Muscle of back (tissue), 11 donors: ENCODE results near the gene NLRC3. TPM values are rescaled to one million over a fixed set of nuclear protein-coding genes. Genes with fewer than 3 reads are reported as not detected.

Source experiments
- DNase-seq, 3 donors: peaks; one replicate each; pipeline versions ENCODE4 v3.0.0 to v3.0.0-alpha.2; 2013
- polyA plus RNA-seq, 10 donors: library from polyadenylated mRNA; unstranded; fragments of 120-200 nt; gene quantifications; one replicate each; pipeline ENCODE4 v1.2.1, GENCODE V29; 2013; ENCODE audit not compliant: insufficient read length in 10 of 10

Gene NLRC3
- polyA plus RNA-seq, 10 donors: 0.60 to 2.9 (median 1.3) TPM

DNA sequence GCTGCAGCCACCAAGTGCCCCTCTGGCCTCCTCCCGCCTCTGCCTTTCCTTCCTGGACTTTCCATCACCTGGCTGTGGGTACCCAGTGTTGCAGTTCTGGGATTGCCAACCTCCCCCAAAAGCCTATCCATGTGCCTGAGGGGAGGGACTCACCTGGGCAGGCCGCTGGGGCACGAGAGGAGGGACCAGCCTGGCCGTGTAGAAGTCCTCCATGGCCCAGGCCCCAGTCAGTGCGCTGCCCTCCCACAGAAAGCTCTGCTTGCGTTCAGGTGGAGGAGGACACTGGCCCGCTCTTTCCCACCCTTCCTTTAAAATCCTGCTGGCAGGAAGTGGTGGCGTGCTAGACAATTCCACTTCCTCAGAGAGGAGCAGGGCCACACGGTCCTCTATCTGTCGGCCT lies 20.0 kb upstream of the NLRC3 start:
- DNase-seq: no peak

DNA sequence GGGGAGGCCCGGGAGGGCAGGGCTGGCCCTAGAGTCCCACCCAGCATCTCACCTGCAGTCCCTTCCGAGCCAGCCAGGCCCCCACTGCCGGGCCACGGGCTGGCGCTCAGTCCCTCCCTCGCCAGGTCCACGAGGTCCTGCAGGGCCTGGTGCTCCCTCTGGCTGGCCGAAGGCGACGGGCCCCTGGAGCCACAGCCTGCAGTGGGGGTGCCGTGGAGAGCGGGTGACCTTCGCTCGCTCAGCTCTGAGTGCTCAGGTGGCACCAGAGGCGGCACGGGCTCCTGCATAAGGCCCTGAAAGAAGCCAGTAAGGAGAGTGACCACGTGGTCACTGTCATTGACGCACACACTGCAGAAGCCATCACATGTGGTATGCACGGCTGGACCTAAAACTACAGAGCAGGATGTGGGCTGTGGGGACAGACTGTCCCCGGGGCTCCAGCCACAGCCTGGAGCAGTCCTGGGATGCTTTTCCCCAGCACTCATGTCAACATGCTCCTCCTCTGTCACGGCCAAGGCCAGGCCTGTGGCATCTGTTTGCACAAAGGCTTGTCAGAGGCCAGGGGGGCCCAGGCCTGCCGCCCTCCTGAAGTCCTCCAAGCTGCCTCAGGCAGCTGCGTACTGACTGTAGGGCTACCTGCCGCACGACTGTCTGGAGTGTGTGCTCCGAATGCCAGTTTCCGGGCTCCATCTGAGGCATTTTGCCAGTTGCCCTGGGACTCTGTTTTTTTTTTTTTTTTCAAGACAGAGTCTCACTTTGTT lies 19.1 kb upstream of the NLRC3 start:
- no peak for DNase-seq

DNA sequence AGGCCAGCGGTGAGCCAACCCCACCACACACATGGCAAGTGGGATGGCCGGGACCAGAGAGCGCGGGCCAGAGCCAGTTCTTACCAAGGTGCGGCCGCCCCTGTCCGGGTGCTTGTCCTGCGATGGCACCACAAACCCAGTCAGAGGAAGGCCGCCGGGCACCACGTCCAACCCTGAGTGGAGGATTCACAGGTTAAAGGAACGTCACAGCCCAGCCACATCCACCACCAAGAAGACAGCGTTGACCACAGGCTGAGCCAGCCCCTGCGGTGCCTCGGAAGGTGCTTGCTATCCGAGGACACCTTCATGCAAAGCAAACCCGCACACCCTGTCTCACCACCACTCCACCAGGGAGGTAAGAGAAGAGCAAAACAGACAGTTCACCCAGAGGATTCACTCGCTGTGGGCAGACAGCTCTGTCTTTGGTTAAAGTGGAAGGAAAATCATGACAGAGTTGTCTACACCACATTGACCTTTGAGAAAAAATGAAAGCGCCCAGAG lies 18.4 kb upstream of the NLRC3 start:
- no peak for DNase-seq

GRCh38 chr16:3595110-3595486 lies 17.9 kb upstream of the NLRC3 start:
- DNase-seq: no peak

DNA sequence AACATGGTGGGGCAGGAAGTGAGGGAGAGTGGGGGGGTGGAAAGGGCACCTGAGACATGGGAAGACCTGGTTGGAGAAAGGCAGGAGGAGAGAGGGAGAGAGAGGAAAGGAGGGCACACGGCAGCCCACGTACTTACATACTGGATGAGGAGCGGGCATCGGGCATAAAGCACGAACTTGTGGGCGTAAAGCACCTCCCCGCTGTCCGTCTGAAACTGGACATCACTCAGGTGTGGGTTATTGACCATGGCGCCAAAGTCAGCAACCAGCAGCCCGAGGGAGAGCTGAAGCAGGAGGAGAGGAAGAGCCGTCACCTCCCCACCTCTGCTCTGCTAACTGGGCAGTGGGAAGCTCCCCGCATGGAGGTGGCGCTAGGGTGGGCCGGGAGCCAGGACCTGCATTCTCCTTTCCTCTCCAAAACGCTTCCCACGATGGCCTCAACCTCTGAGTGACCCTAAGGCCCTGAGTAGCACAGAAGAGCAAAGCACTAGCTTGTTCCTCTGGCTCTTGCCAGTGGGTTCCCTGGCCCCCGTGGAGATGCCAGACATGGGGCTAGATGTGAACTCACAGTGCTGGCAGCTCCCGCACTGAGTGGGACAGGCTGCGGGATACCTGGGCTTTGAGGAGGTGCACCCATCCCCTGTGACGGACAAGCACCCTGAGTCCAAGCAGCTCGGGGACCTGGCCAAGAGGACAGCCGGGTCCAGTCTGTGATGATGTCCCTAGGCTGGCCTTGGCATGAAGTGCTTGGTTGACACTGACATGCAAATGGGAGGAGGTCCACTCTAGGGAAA lies 17.3 kb upstream of the NLRC3 start:
- DNase-seq: no peak

- no peak for DNase-seq
Measured at GRCh38 chr16:3592559-3592958, 15.4 kb upstream of the NLRC3 start.

GRCh38 chr16:3591991-3592390 lies 14.8 kb upstream of the NLRC3 start:
- DNase-seq: no peak

DNA sequence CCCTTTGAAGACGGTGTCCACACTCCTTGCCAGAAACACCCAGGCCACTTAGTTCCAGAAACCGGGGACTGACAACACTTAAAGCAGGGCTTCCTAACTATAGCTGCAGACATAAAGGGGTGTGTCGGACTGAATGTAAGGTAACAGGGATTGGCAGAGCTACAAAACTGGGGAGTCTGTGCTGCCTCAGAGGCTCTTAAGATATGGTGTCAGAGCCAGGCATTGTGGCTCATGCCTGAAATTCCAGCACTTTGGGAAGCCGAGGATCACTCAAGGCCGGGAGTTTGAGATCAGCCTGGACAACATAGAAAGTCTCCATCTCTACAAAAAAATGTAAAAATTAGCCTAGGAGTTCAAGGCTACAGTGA lies 14.2 kb upstream of the NLRC3 start:
- no peak for DNase-seq

GRCh38 chr16:3590736-3591435 lies 13.7 kb upstream of the NLRC3 start:
- no peak for DNase-seq

DNA sequence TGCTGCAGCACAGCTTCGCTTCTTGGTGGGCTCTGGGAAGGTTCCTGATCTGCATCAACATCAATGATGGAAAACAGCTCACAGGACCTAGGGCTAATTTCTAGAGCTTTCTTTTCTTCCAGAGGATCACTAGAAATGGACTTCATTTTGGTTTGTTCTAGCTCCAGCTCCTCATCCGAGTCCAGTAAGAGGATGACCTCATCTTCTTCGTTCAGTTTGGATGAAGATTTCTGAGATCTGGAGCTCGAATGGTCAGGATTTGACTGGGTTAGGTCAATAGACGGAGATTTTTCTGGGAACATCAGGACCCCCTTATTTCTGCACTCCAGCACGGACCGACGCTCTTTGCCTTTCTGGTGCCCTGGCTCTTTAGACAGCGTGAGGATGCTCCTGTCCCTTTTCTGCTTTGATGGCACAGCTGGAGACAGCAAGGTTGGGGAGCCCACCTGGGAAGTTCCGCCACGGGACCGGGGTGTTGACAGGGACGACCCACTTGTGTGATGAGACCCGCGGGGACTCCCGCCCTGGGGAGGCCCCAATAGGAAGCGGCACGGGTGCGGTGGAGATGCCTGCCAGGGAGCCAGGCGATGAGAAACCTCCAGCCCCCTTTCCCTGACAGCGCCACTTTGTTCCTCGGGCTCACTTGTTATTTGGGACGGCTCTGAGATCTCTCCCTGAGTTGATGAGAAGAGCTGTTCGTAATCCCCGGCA lies 12.9 kb upstream of the NLRC3 start:
- no peak for DNase-seq

DNA sequence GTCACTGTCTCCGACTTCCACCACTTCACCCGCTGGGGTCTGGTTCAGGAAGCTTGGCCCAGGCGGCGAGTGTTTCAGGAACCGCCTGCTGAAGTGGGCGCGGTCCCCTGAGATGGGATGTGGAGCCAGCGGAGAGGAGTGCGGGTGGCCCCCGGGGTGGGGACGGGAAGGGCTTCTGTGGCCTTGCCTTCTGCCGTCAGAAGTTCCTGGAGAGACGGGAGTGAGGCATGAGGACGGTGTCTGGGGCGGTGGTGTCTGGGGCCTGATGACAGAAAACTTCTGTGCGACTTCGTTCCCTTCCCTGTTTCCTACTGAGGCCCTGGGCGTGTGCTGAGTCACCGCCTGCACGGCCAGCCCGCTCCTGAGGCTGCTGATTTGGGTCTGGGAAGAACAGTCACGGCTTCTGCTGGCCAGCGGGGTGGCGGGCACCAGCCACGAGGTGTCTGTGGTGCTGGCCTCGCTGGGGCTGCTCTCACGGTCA lies 12.3 kb upstream of the NLRC3 start:
- DNase-seq: no peak

- DNase-seq: no peak
Measured at GRCh38 chr16:3589001-3589400, 11.8 kb upstream of the NLRC3 start.

GRCh38 chr16:3587547-3588110 lies 10.4 kb upstream of the NLRC3 start:
- DNase-seq: no peak

DNA sequence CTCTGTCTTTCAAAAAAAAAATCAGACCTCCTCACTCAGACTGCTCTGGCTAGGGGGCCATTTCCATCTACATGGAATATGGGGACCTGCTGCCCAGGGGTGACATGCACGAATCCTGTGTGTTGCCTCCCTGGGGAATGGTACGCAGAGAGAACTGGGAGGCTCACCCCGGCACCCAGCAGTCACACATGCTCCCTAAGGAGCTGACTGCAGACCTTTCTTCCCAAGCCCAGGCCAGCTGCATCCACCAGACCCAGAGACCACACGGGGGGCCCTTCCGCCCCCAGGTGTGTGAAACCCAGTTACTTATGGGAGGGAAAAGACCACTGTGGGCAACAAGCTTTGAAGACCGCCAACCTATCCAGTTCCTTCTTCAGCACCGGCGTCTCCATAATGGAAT lies 7.2 kb upstream of the NLRC3 start:
- DNase-seq: no peak

- DNase-seq: no peak
Measured at GRCh38 chr16:3583303-3584038, 6.3 kb upstream of the NLRC3 start.

DNA sequence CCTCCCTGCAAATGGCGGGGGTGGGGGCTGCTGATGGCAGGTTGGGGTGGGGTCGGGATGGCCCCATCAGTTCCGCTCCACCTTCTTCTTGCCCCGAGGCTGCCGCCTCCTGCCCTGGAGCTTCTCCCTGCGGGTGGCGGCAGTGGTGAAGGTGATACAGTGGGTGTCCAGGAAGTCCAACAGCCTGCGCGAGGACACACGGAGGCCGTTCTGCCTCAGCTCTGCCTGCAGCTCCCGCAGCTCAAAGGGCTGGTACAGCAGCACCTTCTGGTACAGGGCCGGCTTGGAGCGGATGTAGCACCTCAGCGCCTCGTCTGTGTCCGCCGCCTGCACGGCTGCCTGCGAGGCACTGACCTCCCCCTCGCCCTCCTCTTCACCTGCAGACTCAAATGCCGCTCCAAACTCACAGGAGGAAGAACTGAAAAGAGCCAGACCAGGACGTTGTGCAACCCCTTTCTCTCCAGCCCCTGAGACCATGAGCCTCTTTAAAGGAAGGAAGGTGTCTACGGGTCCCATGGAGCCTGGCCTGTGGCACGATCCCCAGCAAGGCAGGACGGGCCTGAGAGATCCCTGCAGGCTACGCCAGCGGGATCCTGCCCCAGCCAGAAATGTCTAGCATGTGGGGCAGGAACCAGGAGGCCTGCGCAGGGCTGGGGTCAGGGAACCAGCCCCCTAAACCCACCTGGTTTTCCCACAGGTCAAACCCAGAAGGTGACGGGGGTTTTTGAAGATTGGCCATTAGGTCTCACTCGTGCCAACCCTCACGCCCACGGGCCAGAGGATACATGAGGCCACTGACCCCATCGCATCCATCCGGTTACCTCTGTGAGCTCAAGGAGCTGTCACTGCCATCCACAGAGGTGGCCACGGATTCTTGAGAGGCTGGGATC lies 5.3 kb upstream of the NLRC3 start:
- DNase-seq: no peak

- no peak for DNase-seq
Measured at GRCh38 chr16:3581392-3581791, 4.2 kb upstream of the NLRC3 start.

DNA sequence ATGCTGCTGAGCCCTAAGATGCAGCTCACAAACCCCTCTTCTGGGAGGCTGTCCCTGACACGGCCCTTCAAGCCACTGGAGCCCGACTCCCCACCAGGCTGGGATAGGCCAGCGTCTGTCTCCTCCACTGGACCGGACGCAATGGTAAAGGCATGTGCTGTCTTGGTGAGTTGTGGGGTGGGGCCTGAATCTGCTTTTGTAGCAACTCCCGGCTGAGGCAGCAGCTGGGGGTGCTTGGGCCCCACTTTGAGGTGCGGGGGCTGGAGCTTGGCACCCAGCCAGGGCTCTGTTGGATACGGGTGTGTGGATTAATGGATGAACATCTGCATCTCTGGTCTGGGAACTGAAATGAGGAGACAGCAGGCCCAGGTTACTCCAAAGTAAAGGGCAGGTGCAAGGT lies 3.5 kb upstream of the NLRC3 start:
- DNase-seq: peak; percentile 30 to 85 (median 67)

- no peak for DNase-seq
Measured at GRCh38 chr16:3580251-3580651, 3.0 kb upstream of the NLRC3 start.

- DNase-seq: peak in 1 of 3 donors; percentile 35
Measured at GRCh38 chr16:3579776-3580175, 2.6 kb upstream of the NLRC3 start.
